Thyroid gland (tissue), 4 donors: ENCODE data around the gene DUS1L.

Source experiments
- POLR2A ChIP-seq, 2 donors: fragments of 450-650 bp; IDR thresholded peaks; one replicate each; pipeline ENCODE4 v1.6.1; 2017; ENCODE audit warnings: antibody characterized with exemption in 2 of 2, mild to moderate bottlenecking in 2 of 2, moderate library complexity in 1 of 2
- TF ChIP-seq, protein P1 (sequence below), 6 experiments: fragments of 200-600 bp in 3 of 6; fragments of 450-650 bp in 3 of 6; sonication (generic) in 3 of 6; IDR thresholded peaks; one replicate each; pipeline ENCODE4 v1.5.1; 2016 to 2019; ENCODE audit warnings: antibody characterized with exemption in 6 of 6, mild to moderate bottlenecking in 2 of 6, inconsistent platforms in 1 of 6, moderate library complexity in 1 of 6

DNA sequence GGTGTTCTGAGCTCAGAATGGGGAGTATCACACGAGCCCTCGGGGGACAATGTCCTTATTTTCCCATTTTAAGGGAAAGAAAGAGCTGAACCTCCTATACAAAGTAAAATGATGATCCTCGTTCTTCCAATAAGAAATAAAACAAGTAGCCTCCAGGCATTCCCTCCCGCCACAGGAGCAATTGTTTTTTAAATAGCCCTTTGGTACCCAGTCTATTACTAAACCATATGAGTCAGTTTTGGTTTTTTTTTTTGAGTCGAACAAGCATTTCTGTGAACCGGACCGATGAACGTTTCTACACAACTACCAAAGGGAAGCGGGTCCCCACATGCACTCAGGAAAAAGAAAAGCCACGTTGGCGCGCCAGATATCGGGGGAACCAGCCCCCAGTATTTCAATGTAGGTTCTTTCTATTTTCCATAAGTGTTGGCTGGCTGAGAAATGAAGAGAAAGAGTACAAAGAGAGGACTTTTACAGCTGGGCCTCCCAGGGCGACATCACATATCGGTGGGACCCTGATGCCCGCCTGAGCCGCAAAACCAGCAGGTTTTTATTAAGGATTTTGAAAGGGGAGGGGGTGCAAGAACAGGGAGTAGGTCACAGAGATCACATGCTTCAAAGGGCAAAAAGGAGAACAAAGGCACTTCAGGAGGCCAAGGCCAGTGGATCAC lies 24.3 kb downstream of the DUS1L start:
- TF ChIP-seq, protein P1, sequence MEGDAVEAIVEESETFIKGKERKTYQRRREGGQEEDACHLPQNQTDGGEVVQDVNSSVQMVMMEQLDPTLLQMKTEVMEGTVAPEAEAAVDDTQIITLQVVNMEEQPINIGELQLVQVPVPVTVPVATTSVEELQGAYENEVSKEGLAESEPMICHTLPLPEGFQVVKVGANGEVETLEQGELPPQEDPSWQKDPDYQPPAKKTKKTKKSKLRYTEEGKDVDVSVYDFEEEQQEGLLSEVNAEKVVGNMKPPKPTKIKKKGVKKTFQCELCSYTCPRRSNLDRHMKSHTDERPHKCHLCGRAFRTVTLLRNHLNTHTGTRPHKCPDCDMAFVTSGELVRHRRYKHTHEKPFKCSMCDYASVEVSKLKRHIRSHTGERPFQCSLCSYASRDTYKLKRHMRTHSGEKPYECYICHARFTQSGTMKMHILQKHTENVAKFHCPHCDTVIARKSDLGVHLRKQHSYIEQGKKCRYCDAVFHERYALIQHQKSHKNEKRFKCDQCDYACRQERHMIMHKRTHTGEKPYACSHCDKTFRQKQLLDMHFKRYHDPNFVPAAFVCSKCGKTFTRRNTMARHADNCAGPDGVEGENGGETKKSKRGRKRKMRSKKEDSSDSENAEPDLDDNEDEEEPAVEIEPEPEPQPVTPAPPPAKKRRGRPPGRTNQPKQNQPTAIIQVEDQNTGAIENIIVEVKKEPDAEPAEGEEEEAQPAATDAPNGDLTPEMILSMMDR (IDR thresholded peaks at IDR 0.05): no peak
- no peak for TF ChIP-seq POLR2A (IDR thresholded peaks at IDR 0.05)
